Measurements from ENCODE around the gene KRT71. TPM values are rescaled to one million over a fixed set of nuclear protein-coding genes. Genes with fewer than 3 reads are reported as not detected.

KRT71 gene
- total RNA-seq, 4 donors from 2014 or later, result 0.32 to 61.7 (median 1.6) TPM; not detected in 1

GRCh38 chr12:52528641-52529143 lies 24.3 kb downstream of the KRT71 start:
- no peak overlapping the region for H3K4me3 ChIP-seq (ENCODE audit: low read depth, poor library complexity, severe bottlenecking)
- no peak for TF ChIP-seq POLR2A (IDR thresholded peaks at IDR 0.05)
- no peak for TF ChIP-seq CTCF (IDR thresholded peaks at IDR 0.05)
- intact Hi-C loops (cut with DNase I; ENCODE audit: low total_unique reads), result no loop called here
- 83 to 87% methylated on average over 8 of the region's 8 CpGs for whole genome bisulfite sequencing, 2 donors
- DNase-seq (ENCODE audit: low spot score in 2 of 2), result peak in 1 of 2 donors; percentile 82

- no peak overlapping the region for H3K4me3 ChIP-seq (ENCODE audit: low read depth, poor library complexity, severe bottlenecking)
- WGBS, 2 donors, result 74 to 78% methylated on average over 4 of the region's 4 CpGs
- DNase-seq (ENCODE audit: low spot score in 2 of 2), result peak in 1 of 2 donors; percentile 60
- TF ChIP-seq CTCF (IDR thresholded peaks at IDR 0.05) (no peak), POLR2A (IDR thresholded peaks at IDR 0.05) (no peak)
- intact Hi-C loops (cut with DNase I; ENCODE audit: low total_unique reads), result no loop called here
Observed at GRCh38 chr12:52527121-52527800, 25.7 kb downstream of the KRT71 start.

- WGBS, 2 donors, result 81 to 86% methylated on average over 8 of the region's 8 CpGs
- no peak for TF ChIP-seq CTCF (IDR thresholded peaks at IDR 0.05)
- no peak for TF ChIP-seq POLR2A (IDR thresholded peaks at IDR 0.05)
- intact Hi-C loops (cut with DNase I; ENCODE audit: low total_unique reads), result no loop called here
- DNase-seq (ENCODE audit: low spot score in 2 of 2), result peak in 1 of 2 donors; percentile 76
- no peak overlapping the region for H3K4me3 ChIP-seq (ENCODE audit: low read depth, poor library complexity, severe bottlenecking)
Observed at GRCh38 chr12:52526511-52526951, 26.4 kb downstream of the KRT71 start.

GRCh38 chr12:52525661-52526499 lies 27.1 kb downstream of the KRT71 start:
- 64 to 66% methylated on average over 13 of the region's 13 CpGs for WGBS, 2 donors
- peak; percentile 12 to 71 for DNase-seq (ENCODE audit: low spot score in 2 of 2)
- intact Hi-C loops (cut with DNase I; ENCODE audit: low total_unique reads), result no loop called here
- TF ChIP-seq POLR2A (IDR thresholded peaks at IDR 0.05) (no peak), CTCF (IDR thresholded peaks at IDR 0.05) (no peak)
- H3K4me3 ChIP-seq (ENCODE audit: low read depth, poor library complexity, severe bottlenecking), result no peak overlapping the region

GRCh38 chr12:52524898-52525591 lies 27.9 kb downstream of the KRT71 start:
- peak; percentile 14 to 59 for DNase-seq (ENCODE audit: low spot score in 2 of 2)
- intact Hi-C loops (cut with DNase I; ENCODE audit: low total_unique reads), result no loop called here
- no peak for TF ChIP-seq CTCF (IDR thresholded peaks at IDR 0.05)
- no peak for TF ChIP-seq POLR2A (IDR thresholded peaks at IDR 0.05)
- H3K4me3 ChIP-seq (ENCODE audit: low read depth, poor library complexity, severe bottlenecking), result no peak overlapping the region
- 54 to 57% methylated on average over 5 of the region's 5 CpGs for WGBS, 2 donors
